Neural progenitor cell (in vitro differentiated cells): ENCODE measurements around the gene CKMT2. TPM values are rescaled to one million over a fixed set of nuclear protein-coding genes. Genes with fewer than 3 reads are reported as not detected.

Experiments
- DNase-seq: peaks from one replicate; pipeline ENCODE4 v3.0.0-alpha.2; 2016; ENCODE audit warnings: low spot score
- H2AFZ ChIP-seq: fragments of 200-600 bp; sonication (generic); replicated peaks from 2 replicates; pipeline ENCODE4 v1.6.1; 2016; ENCODE audit warnings: antibody characterized with exemption
- H3F3A ChIP-seq: fragments of 200-600 bp; sonication (generic); 2 replicates; pipeline ENCODE4 v1.6.1; 2016; ENCODE audit warnings: antibody characterized with exemption, low read depth
- H3K27ac ChIP-seq: fragments of 200-600 bp; sonication (generic); 2 replicates; pipeline ENCODE4 v1.5.1; 2016; ENCODE audit warnings: mild to moderate bottlenecking
- H3K27me3 ChIP-seq: fragments of 200-600 bp; sonication (generic); 2 replicates; pipeline ENCODE4 v1.6.1; 2016; ENCODE audit warnings: mild to moderate bottlenecking, moderate library complexity
- H3K36me3 ChIP-seq: fragments of 200-600 bp; sonication (generic); 2 replicates; pipeline ENCODE4 v1.5.1; 2016
- H3K4me1 ChIP-seq: fragments of 200-600 bp; sonication (generic); 2 replicates; pipeline ENCODE4 v1.6.1; 2016; ENCODE audit warnings: mixed run types
- H3K4me2 ChIP-seq: fragments of 200-600 bp; sonication (generic); 2 replicates; pipeline ENCODE4 v1.6.1; 2016
- H3K4me3 ChIP-seq: fragments of 200-600 bp; sonication (generic); 2 replicates; pipeline ENCODE4 v1.5.1; 2016
- H3K79me2 ChIP-seq: fragments of 200-600 bp; sonication (generic); 2 replicates; pipeline ENCODE4 v1.6.1; 2016; ENCODE audit warnings: low read depth
- H3K9ac ChIP-seq: fragments of 200-600 bp; sonication (generic); 2 replicates; pipeline ENCODE4 v1.6.1; 2016
- H3K9me3 ChIP-seq: fragments of 200-600 bp; sonication (generic); 2 replicates; pipeline ENCODE4 v1.5.1; 2016; ENCODE audit warnings: low read depth
- H4K20me1 ChIP-seq: fragments of 200-600 bp; sonication (generic); 2 replicates; pipeline ENCODE4 v1.6.1; 2016; ENCODE audit warnings: low read depth
- H3K27ac Mint-ChIP-seq: 3 replicates; pipeline ENCODE4 v1.8.0; 2021; ENCODE audit warnings: mixed read lengths
- H3K27me3 Mint-ChIP-seq: 2 replicates; pipeline ENCODE4 v1.8.0; 2022; ENCODE audit warnings: low read depth, mild to moderate bottlenecking, inconsistent platforms, moderate library complexity, mixed read lengths; ENCODE audit not compliant: insufficient read depth
- H3K36me3 Mint-ChIP-seq: 3 replicates; pipeline ENCODE4 v1.8.0; 2021; ENCODE audit warnings: mixed read lengths
- H3K4me1 Mint-ChIP-seq: 3 replicates; pipeline ENCODE4 v1.8.0; 2021; ENCODE audit warnings: mixed read lengths
- H3K4me3 Mint-ChIP-seq: 3 replicates; pipeline ENCODE4 v1.8.0; 2021; ENCODE audit warnings: mild to moderate bottlenecking, moderate library complexity, mixed read lengths
- H3K9me3 Mint-ChIP-seq: 3 replicates; pipeline ENCODE4 v1.8.0; 2020; ENCODE audit warnings: mixed read lengths
- EZH2 ChIP-seq: fragments of 200-600 bp; sonication (generic); IDR thresholded peaks from 2 replicates; pipeline ENCODE4 v1.6.1; 2017; ENCODE audit warnings: antibody characterized with exemption, mild to moderate bottlenecking, moderate library complexity
- EZH2phosphoT487 ChIP-seq: fragments of 200-600 bp; sonication (generic); IDR thresholded peaks from 2 replicates; pipeline ENCODE4 v1.6.1; 2017; ENCODE audit warnings: antibody characterized with exemption
- total RNA-seq: library from RNA; depleted of rRNA; stranded (reverse); fragments of >200 nt; gene quantifications from 2 replicates; pipeline ENCODE4 v1.2.3, GENCODE V29; 2015; ENCODE audit warnings: low replicate concordance
- TF ChIP-seq, protein P1 (sequence below): fragments of 200-600 bp; sonication (generic); IDR thresholded peaks from 2 replicates; pipeline ENCODE4 v1.5.1; 2017; ENCODE audit warnings: antibody characterized with exemption, mild to moderate bottlenecking

CKMT2 gene
- total RNA-seq: not detected in 2 replicates

DNA sequence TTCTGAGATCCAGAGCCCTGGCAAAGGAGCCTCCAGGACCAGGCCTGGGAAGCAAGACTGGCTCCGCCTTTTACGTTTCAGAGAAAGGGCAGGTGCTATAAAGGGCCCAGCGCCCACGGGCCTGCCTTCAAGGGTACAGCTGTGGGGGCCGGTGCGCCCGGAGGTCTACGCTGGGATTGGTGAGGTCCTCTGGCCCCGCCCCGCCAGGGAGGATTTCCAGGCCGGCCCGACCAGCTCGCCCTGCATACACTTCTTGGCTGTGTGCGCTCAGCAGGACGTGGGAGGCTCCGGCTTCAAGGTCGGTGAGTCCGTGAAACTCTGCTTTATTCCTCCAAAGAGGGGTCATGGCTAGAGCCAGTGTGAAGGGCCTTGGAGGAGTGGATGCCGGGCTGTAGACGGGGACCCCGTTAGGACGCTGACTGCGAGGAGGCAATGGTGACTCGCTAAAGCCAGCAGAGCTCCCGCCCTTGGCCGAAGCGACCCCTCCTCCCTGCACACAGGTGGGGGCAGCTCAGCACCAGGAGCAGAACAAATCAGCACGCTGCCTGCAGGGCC lies at the start of gene CKMT2:
Gene CKMT2, plus strand, starts transcription at position 243 of the 555 bp plus-strand sequence. CDS start 17,811 bp downstream, outside the sequence.
- Mint-ChIP-seq H3K36me3 (peaks cover 7% of the 10 kb centered on the region), H3K9me3 (no peaks in the 10 kb centered on the region), H3K27me3 (no peaks in the 10 kb centered on the region), H3K27ac (no peak within 1 kb of the TSS), H3K4me1 (peaks cover 20% of the 10 kb centered on the region), H3K4me3 (peak within 1 kb of the TSS; percentile 78)
- Histone ChIP-seq H3K27me3 (no peaks in the 10 kb centered on the region), H3K27ac (no peak within 1 kb of the TSS), H3K9me3 (no peaks in the 10 kb centered on the region), H2AFZ (peak within 1 kb of the TSS; percentile 70), H3K9ac (no peak within 1 kb of the TSS), H3K36me3 (no peaks in the 10 kb centered on the region), H3K4me3 (peak within 1 kb of the TSS; percentile 56), H4K20me1 (peaks cover 28% of the 10 kb centered on the region), H3K4me2 (peak within 1 kb of the TSS; percentile 86), H3K4me1 (peaks cover 8% of the 10 kb centered on the region), H3F3A (peaks cover 4% of the 10 kb centered on the region), H3K79me2 (no peaks in the 10 kb centered on the region)
- TF ChIP-seq, protein P1, sequence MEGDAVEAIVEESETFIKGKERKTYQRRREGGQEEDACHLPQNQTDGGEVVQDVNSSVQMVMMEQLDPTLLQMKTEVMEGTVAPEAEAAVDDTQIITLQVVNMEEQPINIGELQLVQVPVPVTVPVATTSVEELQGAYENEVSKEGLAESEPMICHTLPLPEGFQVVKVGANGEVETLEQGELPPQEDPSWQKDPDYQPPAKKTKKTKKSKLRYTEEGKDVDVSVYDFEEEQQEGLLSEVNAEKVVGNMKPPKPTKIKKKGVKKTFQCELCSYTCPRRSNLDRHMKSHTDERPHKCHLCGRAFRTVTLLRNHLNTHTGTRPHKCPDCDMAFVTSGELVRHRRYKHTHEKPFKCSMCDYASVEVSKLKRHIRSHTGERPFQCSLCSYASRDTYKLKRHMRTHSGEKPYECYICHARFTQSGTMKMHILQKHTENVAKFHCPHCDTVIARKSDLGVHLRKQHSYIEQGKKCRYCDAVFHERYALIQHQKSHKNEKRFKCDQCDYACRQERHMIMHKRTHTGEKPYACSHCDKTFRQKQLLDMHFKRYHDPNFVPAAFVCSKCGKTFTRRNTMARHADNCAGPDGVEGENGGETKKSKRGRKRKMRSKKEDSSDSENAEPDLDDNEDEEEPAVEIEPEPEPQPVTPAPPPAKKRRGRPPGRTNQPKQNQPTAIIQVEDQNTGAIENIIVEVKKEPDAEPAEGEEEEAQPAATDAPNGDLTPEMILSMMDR: no peak
- TF ChIP-seq EZH2: no peak
- TF ChIP-seq EZH2phosphoT487: no peak
- peak; percentile 67 for DNase-seq

DNA sequence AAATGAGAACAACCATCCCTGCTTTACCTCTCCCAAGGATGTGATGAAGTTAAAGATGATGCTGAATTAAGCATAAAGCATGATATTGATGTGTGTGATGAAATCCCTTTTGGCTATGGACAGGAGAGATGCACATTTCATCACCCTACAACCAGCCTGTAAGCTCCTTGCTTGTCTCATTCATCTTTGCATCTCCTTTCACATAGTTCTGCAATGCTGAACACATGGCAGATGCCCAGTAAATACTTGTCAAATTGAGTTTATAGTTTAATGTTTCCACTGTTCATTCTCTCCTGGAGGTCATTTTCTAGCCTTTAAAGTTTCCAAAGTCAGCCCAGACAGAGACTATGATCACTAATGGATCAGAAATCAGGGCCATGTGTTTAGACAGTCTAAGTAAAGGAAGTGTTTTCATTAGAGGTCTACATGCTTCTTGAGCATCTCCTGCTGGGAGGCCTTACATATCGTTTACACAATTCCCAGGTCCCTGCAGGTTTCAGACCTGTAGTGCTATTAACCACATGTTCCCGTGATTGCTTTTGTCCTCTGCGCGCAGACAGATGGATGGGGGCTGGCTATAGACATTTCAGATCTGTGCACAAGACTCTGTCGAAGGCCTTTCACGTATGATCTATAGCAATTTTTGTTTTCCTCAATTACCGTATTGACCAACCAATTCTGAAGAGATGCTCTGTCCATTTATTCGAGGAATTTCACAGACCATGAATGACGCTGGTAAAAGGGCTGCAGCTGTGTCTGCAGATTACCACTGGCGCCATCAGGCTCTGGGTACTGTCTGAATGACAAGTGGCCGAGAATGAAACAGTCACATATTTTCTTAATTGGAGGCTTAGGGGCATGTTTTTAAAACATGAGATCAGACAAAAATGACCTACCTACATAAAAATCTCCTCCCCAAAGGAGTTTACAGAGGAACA lies 49.0 kb upstream of the CKMT2 start:
- Mint-ChIP-seq H3K36me3 (no peaks in the 10 kb centered on the region), H3K27ac (no peak overlapping the region), H3K4me1 (peaks cover 23% of the 10 kb centered on the region), H3K4me3 (no peak overlapping the region), H3K27me3 (peaks cover 2% of the 10 kb centered on the region), H3K9me3 (no peaks in the 10 kb centered on the region)
- H3K9ac ChIP-seq: no peak overlapping the region
- H3K79me2 ChIP-seq: no peaks in the 10 kb centered on the region
- H3F3A ChIP-seq: no peaks in the 10 kb centered on the region
- H3K4me2 ChIP-seq: no peak overlapping the region
- H4K20me1 ChIP-seq: no peaks in the 10 kb centered on the region
- H2AFZ ChIP-seq: no peak overlapping the region
- no peak overlapping the region for H3K4me3 ChIP-seq
- H3K36me3 ChIP-seq: no peaks in the 10 kb centered on the region
- TF ChIP-seq, protein P1: no peak
- TF ChIP-seq EZH2phosphoT487 (no peak), EZH2 (no peak)
- H3K4me1 ChIP-seq: no peaks in the 10 kb centered on the region
- H3K9me3 ChIP-seq: no peaks in the 10 kb centered on the region
- H3K27ac ChIP-seq: no peak overlapping the region
- H3K27me3 ChIP-seq: no peaks in the 10 kb centered on the region
- no peak for DNase-seq

DNA sequence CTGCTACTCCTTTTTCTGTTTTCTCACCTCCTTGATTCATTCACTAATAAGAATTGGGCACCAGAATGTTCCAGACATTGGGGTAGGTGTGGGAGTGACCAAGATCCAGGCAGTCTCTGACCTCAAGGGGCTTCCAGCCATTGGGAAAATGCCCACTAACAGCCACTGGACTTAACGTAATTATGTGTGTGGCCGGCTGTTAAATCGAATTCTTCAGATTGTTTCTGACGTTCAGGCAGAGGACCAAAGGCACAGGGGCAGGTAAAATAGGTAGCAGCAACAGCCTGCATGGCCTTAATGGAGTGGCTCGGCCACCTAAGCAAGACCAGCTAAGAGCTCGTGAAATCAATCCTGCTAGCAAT lies 48.4 kb upstream of the CKMT2 start:
- Histone ChIP-seq H3K4me3 (no peak overlapping the region), H4K20me1 (no peaks in the 10 kb centered on the region), H3K27me3 (no peaks in the 10 kb centered on the region), H3K79me2 (no peaks in the 10 kb centered on the region), H3K27ac (no peak overlapping the region), H3K36me3 (no peaks in the 10 kb centered on the region), H3K4me1 (no peaks in the 10 kb centered on the region), H3F3A (no peaks in the 10 kb centered on the region), H3K4me2 (no peak overlapping the region), H3K9me3 (no peaks in the 10 kb centered on the region), H2AFZ (no peak overlapping the region), H3K9ac (no peak overlapping the region)
- Mint-ChIP-seq H3K9me3 (no peaks in the 10 kb centered on the region), H3K4me3 (no peak overlapping the region), H3K27ac (no peak overlapping the region), H3K36me3 (no peaks in the 10 kb centered on the region), H3K27me3 (peaks cover 6% of the 10 kb centered on the region), H3K4me1 (peaks cover 23% of the 10 kb centered on the region)
- TF ChIP-seq EZH2: no peak
- TF ChIP-seq EZH2phosphoT487: no peak
- TF ChIP-seq, protein P1: no peak
- DNase-seq: no peak
